Esophagus muscularis mucosa (tissue), 4 donors: Measurements from ENCODE around the gene CLCNKB.

ENCODE experiments used
- CTCF ChIP-seq, 3 experiments: fragments of 200-600 bp in 2 of 3; fragments of 450-650 bp in 1 of 3; sonication (generic) in 2 of 3; IDR thresholded peaks; one replicate each; pipeline ENCODE4 v1.5.1; 2017 to 2019; ENCODE audit warnings: antibody characterized with exemption in 3 of 3, mild to moderate bottlenecking in 2 of 3, moderate library complexity in 1 of 3
- EP300 ChIP-seq: sonication (generic); formaldehyde crosslinking; IDR thresholded peaks from one replicate; pipeline ENCODE4 v1.6.1; 2017; ENCODE audit warnings: antibody characterized with exemption
- POLR2A ChIP-seq: fragments of 450-650 bp; IDR thresholded peaks from one replicate; pipeline ENCODE4 v1.6.1; 2017; ENCODE audit warnings: antibody characterized with exemption, moderate library complexity, mild to moderate bottlenecking, low read depth
- POLR2AphosphoS5 ChIP-seq, 2 donors: sonication (generic); formaldehyde crosslinking; IDR thresholded peaks; one replicate each; pipeline ENCODE4 v1.6.1; 2017; ENCODE audit warnings: antibody characterized with exemption in 2 of 2

- TF ChIP-seq CTCF (IDR thresholded peaks at IDR 0.05) (no peak), POLR2AphosphoS5 (IDR thresholded peaks at IDR 0.05) (no peak), EP300 (no peak), POLR2A (no peak)
These were observed 51.9 kb downstream of the CLCNKB start for GRCh38 chr1:16095447-16095846.
